K562 (cell line): ENCODE data around the gene NFIC. TPM values are rescaled to one million over a fixed set of nuclear protein-coding genes. Genes with fewer than 3 reads are reported as not detected.

ENCODE experiments used
- ATAC-seq: fragments of 200-7000 bp; cut with Tn5 transposase; 3 replicates; pipeline ENCODE4 v1.9.1; 2020; ENCODE audit warnings: moderate library complexity
- BruUV-seq: library from RNA; stranded (reverse); fragments of 400-500 nt; replicated peaks from 2 replicates; lab custom pipeline; 2021; lab: Mats Ljungman, UMichigan
- CTCF ChIA-PET: fragments of 300-600 bp; formaldehyde crosslinking; extraction: SDS; loops from one replicate; lab custom pipeline; 2021; ENCODE audit warnings: low intra/inter-chr PET ratio; lab: Yijun Ruan, JAX
- POLR2A ChIA-PET: fragments of 300-600, 350-650 bp; sonication (Branson Sonifier 250); formaldehyde crosslinking; extraction: SDS; loops from one replicate; lab custom pipeline; 2021; ENCODE audit warnings: antibody characterized with exemption, inconsistent platforms; lab: Yijun Ruan, JAX
- DNase-seq, 4 experiments: peaks; one replicate each; pipeline versions ENCODE4 v3.0.0 to v3.0.0-alpha.2; 2011 to 2018; ENCODE audit warnings: low spot score in 3 of 4, mixed read lengths in 3 of 4; ENCODE audit errors: extremely low read depth in 1 of 4
- FAIRE-seq: peaks from 2 replicates; lab custom pipeline; 2011; peaks lifted over from hg19 to GRCh38; lab: Jason Lieb, UNC
- H2AFZ ChIP-seq: 2 replicates; pipeline ENCODE4 v1.6.0; 2011; ENCODE audit warnings: low read depth, low read length, control low read depth, inconsistent platforms
- H3K27ac ChIP-seq: fragments of 200-600 bp; 3 replicates; pipeline ENCODE4 v1.8.0; 2011; ENCODE audit warnings: low read depth, mild to moderate bottlenecking, control low read depth, inconsistent platforms, low read length, moderate library complexity, mixed read lengths; ENCODE audit errors: extremely low read depth
- H3K27me3 ChIP-seq, 2 experiments: fragments of 300-600 bp in 1 of 2; 2 replicates in 1 of 2; 3 replicates in 1 of 2; pipeline versions ENCODE4 v1.6.0 to v1.8.0; 2011; ENCODE audit warnings: inconsistent platforms in 2 of 2, low read length in 2 of 2, mild to moderate bottlenecking in 1 of 2, mixed read lengths in 1 of 2, moderate library complexity in 1 of 2; ENCODE audit not compliant: control insufficient read depth in 2 of 2, insufficient read depth in 2 of 2
- H3K36me3 ChIP-seq: fragments of 300-600 bp; 3 replicates; pipeline ENCODE4 v1.8.0; 2011; ENCODE audit warnings: mild to moderate bottlenecking, low read length, inconsistent platforms; ENCODE audit not compliant: control insufficient read depth, insufficient read depth
- H3K4me1 ChIP-seq, 2 experiments: fragments of 200-600 bp in 1 of 2; replicated peaks in 1 of 2; 2 replicates in 1 of 2; 3 replicates in 1 of 2; pipeline versions ENCODE4 v1.5.1 to v1.8.0; 2011; ENCODE audit warnings: inconsistent platforms in 2 of 2, low read length in 2 of 2, mild to moderate bottlenecking in 1 of 2, mixed read lengths in 1 of 2, moderate library complexity in 1 of 2; ENCODE audit not compliant: control insufficient read depth in 2 of 2, insufficient read depth in 2 of 2
- H3K4me2 ChIP-seq: 2 replicates; pipeline ENCODE4 v1.6.1; 2011; ENCODE audit warnings: low read length, control low read depth, inconsistent platforms, mixed read lengths; ENCODE audit not compliant: insufficient read depth
- H3K4me3 ChIP-seq: fragments of 200-600 bp; sonication (generic), shearing (Covaris generic); 2 replicates; pipeline ENCODE4 v1.5.1; 2016; ENCODE audit warnings: control low read depth, inconsistent platforms
- H3K79me2 ChIP-seq: fragments of 200-600 bp; 3 replicates; pipeline ENCODE4 v1.8.0; 2011; ENCODE audit warnings: low read length, inconsistent platforms; ENCODE audit not compliant: control insufficient read depth, insufficient read depth
- H3K9ac ChIP-seq, 2 experiments: 2 replicates each; pipeline versions ENCODE4 v1.6.0 to v1.6.1; 2011; ENCODE audit warnings: low read depth in 2 of 2, low read length in 2 of 2, control low read depth in 1 of 2, inconsistent platforms in 1 of 2, mild to moderate bottlenecking in 1 of 2, mixed read lengths in 1 of 2; ENCODE audit not compliant: insufficient read depth in 1 of 2
- H3K9me1 ChIP-seq: one replicate; pipeline ENCODE4 v1.6.0; 2011; ENCODE audit warnings: inconsistent platforms, mild to moderate bottlenecking, low read length, moderate library complexity; ENCODE audit not compliant: control insufficient read depth, insufficient read depth
- H3K9me3 ChIP-seq: replicated peaks from 2 replicates; pipeline ENCODE4 v1.5.1; 2011; ENCODE audit warnings: low read depth, low read length, inconsistent platforms; ENCODE audit not compliant: control insufficient read depth, insufficient read depth
- H4K20me1 ChIP-seq: replicated peaks from 2 replicates; pipeline ENCODE4 v1.6.1; 2011; ENCODE audit warnings: low read length, inconsistent platforms, mixed read lengths; ENCODE audit not compliant: control insufficient read depth, insufficient read depth
- GTF3C2 ChIP-seq: IDR thresholded peaks from 3 replicates; pipeline ENCODE4 v1.6.1; 2011; ENCODE audit warnings: borderline replicate concordance, mild to moderate bottlenecking, moderate library complexity; ENCODE audit not compliant: insufficient read length; ENCODE audit errors: extremely low read depth
- KLF13 ChIP-seq: fragments of 450-650 bp; IDR thresholded peaks from 2 replicates; pipeline ENCODE4 v1.6.1; 2016; ENCODE audit warnings: missing genetic modification characterization, low read depth, mild to moderate bottlenecking, missing compliant biosample characterization, moderate library complexity, borderline replicate concordance
- MBD1 ChIP-seq: fragments of 250-450 bp; sonication (Bioruptor Pico); IDR thresholded peaks from 2 replicates; pipeline ENCODE4 v1.8.0; 2022; ENCODE audit warnings: inconsistent platforms
- MCM3 ChIP-seq: fragments of 450-650 bp; IDR thresholded peaks from 2 replicates; pipeline ENCODE4 v1.6.1; 2016
- MECOM ChIP-seq: fragments of 250-450 bp; sonication (Bioruptor Pico); IDR thresholded peaks from 2 replicates; pipeline ENCODE4 v1.8.0; 2022; ENCODE audit warnings: inconsistent platforms
- NFE2 ChIP-seq: IDR thresholded peaks from 2 replicates; pipeline ENCODE4 v1.6.1; 2014; ENCODE audit warnings: antibody characterized with exemption, low read depth
- SIX5 ChIP-seq, 2 experiments: IDR thresholded peaks; 2 replicates each; pipeline ENCODE4 v1.6.1; 2011; ENCODE audit warnings: low read length in 2 of 2, borderline replicate concordance in 1 of 2, low read depth in 1 of 2, mild to moderate bottlenecking in 1 of 2, moderate library complexity in 1 of 2; ENCODE audit not compliant: insufficient read depth in 1 of 2
- SMC3 ChIP-seq: conservative IDR thresholded peaks from 2 replicates; pipeline ENCODE4 v1.6.1; 2011; ENCODE audit warnings: low read depth, low read length, improper control_type of control experiment; ENCODE audit not compliant: insufficient read depth
- WHSC1 ChIP-seq: IDR thresholded peaks from one replicate; pipeline ENCODE4 v1.6.1; 2012; ENCODE audit warnings: low read length, control low read depth, inconsistent platforms
- ZNF24 ChIP-seq: fragments of 450-650 bp; IDR thresholded peaks from 2 replicates; pipeline ENCODE4 v1.6.1; 2016
- ZNF445 ChIP-seq: fragments of 250-450 bp; sonication (Bioruptor Pico); IDR thresholded peaks from 2 replicates; pipeline ENCODE4 v1.4.0; 2020; ENCODE audit warnings: low read depth, mild to moderate bottlenecking, moderate library complexity
- ZNF584 ChIP-seq: fragments of 200-800 bp; sonication (Bioruptor generic); IDR thresholded peaks from 2 replicates; pipeline ENCODE4 v1.6.1; 2016; ENCODE audit warnings: low read depth, mild to moderate bottlenecking, missing genetic modification characterization, missing compliant biosample characterization
- ZNF778 ChIP-seq: fragments of 450-650 bp; formaldehyde crosslinking; IDR thresholded peaks from 2 replicates; pipeline ENCODE4 v1.4.0; 2020; ENCODE audit warnings: mild to moderate bottlenecking, moderate library complexity
- WGBS: fragments of 100-300 bp; shearing (Covaris generic); methylation state at CpG from one replicate; pipeline ENCODE4 v1.1.6; 2016; ENCODE audit warnings: low coverage, mixed read lengths; ENCODE audit not compliant: insufficient coverage; ENCODE audit errors: missing lambda C conversion rate; 5-methylcytosine and 5-hydroxymethylcytosine counted together
- in situ Hi-C: fragments of 300-500 bp; cut with MboI; formaldehyde crosslinking; loops from 4 replicates; pipeline ENCODE4 v1.15.0; 2018; ENCODE audit warnings: inconsistent platforms, mixed read lengths
- intact Hi-C: fragments of 100-400 bp; cut with micrococcal nuclease; formaldehyde crosslinking; loops from 2 replicates; pipeline ENCODE4 v1.14.2; 2022
- polyA plus RNA-seq, 8 experiments: library from polyadenylated mRNA; depleted of rRNA in 4 of 8; stranded (reverse) in 5 of 8; unstranded in 3 of 8; fragments of >200 nt; fragmentation: Nextera tagmentation in 2 of 8; fragmentation: Illumina TruSeq in 1 of 8; extraction: Ambion mirVana in 2 of 8; extraction: Trizol in 1 of 8; gene quantifications; 2 replicates each; pipeline versions ENCODE4 v1.2.1 to v1.2.3, GENCODE V29; 2011 to 2014; ENCODE audit warnings: inconsistent platforms in 1 of 8, missing spikeins in 1 of 8
- total RNA-seq, 7 experiments: library from RNA; depleted of rRNA in 6 of 7; stranded (reverse); fragments of >200 nt in 6 of 7; fragmentation: Illumina TruSeq in 2 of 7; extraction: Trizol in 2 of 7; gene quantifications; 2 replicates each; pipeline versions ENCODE4 v1.2.1 to v1.2.3, GENCODE V29; 2011 to 2021; ENCODE audit warnings: low replicate concordance in 1 of 7
- TF ChIP-seq, protein P1 (sequence below): fragments of 450-650 bp; formaldehyde crosslinking; IDR thresholded peaks from 2 replicates; pipeline ENCODE4 v1.4.0; 2020; ENCODE audit warnings: mild to moderate bottlenecking
- TF ChIP-seq, protein P2 (sequence below): fragments of 250-450 bp; sonication (Bioruptor Pico); IDR thresholded peaks from 2 replicates; pipeline ENCODE4 v1.8.0; 2021; ENCODE audit warnings: moderate library complexity, mild to moderate bottlenecking, inconsistent platforms

Gene NFIC
- total and polyA plus RNA-seq, 9 of the 15 experiments (the other 6 are each of a cell fraction or from before 2014, with no cell fraction given): 0.71 to 62.1 (median 6.9) TPM

DNA sequence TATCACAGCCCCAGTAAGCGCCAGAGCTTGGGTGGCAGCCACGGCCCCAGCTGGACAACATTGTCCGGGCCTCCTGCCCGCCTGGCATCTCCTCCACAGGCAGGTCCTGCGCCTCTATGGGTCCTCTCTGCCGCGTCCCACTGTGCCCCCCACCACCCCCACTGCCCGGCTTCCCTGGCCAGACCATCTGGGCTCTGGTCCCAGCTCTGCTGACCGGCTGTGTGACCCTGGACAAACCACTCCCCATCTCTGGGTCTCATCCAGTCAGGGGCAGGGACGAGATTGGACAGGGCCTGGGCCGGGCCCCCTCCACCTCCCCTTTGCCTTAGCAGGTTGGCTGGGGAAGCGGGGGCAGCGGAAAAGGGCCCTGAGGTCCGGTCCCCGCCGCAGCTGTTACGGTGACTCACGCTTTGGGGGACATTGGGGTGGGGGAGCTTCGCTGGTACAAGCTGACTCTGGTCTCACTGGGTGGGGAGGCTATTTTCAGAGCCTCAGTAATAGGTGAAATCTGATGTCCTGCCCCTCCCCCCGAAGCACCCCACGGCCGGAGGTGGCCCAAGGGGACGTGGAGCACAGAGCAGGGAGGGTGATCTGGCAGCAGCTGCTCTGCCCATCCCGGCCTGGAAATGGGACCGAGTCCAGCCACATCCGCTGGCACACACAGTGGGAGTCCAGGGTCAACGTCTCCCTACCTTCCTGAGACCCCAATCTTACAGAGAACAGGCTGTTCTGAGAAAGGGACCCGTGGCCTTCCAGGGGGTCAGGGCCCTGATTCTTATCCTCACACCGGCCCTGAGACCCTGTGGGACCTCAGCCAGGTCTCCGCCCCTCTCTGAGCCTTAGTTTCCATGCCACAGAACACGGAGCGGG is 9.1 kb downstream of the NFIC start:
- Histone ChIP-seq H4K20me1 (peaks cover 60% of the 10 kb centered on the region), H3K36me3 (peaks cover 43% of the 10 kb centered on the region; the same call in 2 of the 3 replicates), H3K27me3 (no peaks in the 10 kb centered on the region; a peak in 1 of 5 replicates), H3K9me1 (peaks cover 13% of the 10 kb centered on the region), H3K4me3 (peak overlapping the region; percentile 20; the same call in 1 of the 2 replicates), H3K9ac (peak overlapping the region; percentile 18 to 85; a peak in 3 of 4 replicates), H3K27ac (peak overlapping the region; percentile 74), H3K4me1 (peaks cover 46 to 77% of the 10 kb centered on the region in 2 experiments), H3K79me2 (peaks cover 95% of the 10 kb centered on the region), H3K4me2 (peak overlapping the region; percentile 64; the same call in 1 of the 2 replicates), H3K9me3 (no peaks in the 10 kb centered on the region), H2AFZ (no peak overlapping the region)
- peak; percentile 68 for ATAC-seq
- ChIA-PET CTCF (interaction anchor here (0.6 kb wide), 1 partner anchor 796 kb away, joined by 4 read pairs; no protein-coding TSS in a partner anchor), POLR2A (interaction anchor here (0.6 to 1.2 kb wide), 6 partner anchors 9 to 153 kb away, joined by 3 to 5 read pairs (median 4); no protein-coding TSS in a partner anchor)
- FAIRE-seq: peak; percentile 71
- peak; percentile 72 to 88 (median 76) for DNase-seq
- in situ Hi-C loops (no loop called here), intact Hi-C loops (no loop called here)
- BruUV-seq: no TSS peak
- 19% methylated on average over 27 of the region's 32 CpGs for WGBS
- TF ChIP-seq ZNF24: no peak
- no peak for TF ChIP-seq MECOM
- no peak for TF ChIP-seq WHSC1
- TF ChIP-seq NFE2: peak; percentile 22; the same call in 1 of the 2 replicates
- TF ChIP-seq ZNF584 (CRISPR knock-in tag): no peak
- TF ChIP-seq KLF13 (tag): no peak
- no peak for TF ChIP-seq ZNF445 (CRISPR knock-in tag)
- TF ChIP-seq ZNF778: no peak
- TF ChIP-seq, protein P1, sequence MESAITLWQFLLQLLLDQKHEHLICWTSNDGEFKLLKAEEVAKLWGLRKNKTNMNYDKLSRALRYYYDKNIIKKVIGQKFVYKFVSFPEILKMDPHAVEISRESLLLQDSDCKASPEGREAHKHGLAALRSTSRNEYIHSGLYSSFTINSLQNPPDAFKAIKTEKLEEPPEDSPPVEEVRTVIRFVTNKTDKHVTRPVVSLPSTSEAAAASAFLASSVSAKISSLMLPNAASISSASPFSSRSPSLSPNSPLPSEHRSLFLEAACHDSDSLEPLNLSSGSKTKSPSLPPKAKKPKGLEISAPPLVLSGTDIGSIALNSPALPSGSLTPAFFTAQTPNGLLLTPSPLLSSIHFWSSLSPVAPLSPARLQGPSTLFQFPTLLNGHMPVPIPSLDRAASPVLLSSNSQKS (CRISPR knock-in tag): no peak
- no peak for TF ChIP-seq SIX5 (IDR thresholded peaks at IDR 0.05; ENCODE audit: borderline replicate concordance in 1 of 2, insufficient read depth in 1 of 2, low read depth in 1 of 2, low read length in 2 of 2)
- no peak for TF ChIP-seq SMC3
- TF ChIP-seq MCM3: no peak
- TF ChIP-seq, protein P2, sequence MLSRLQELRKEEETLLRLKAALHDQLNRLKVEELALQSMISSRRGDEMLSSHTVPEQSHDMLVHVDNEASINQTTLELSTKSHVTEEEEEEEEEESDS (CRISPR knock-in tag): no peak
- TF ChIP-seq GTF3C2: no peak
- no peak for TF ChIP-seq MBD1 (CRISPR knock-in tag)
